Loucy (cell line): ENCODE results near the gene PPIP5K2.

Experiments
- EZH2phosphoT487 ChIP-seq: fragments of 200-600 bp; IDR thresholded peaks from 2 replicates; pipeline ENCODE4 v1.6.1; 2018; ENCODE audit warnings: antibody characterized with exemption, mild to moderate bottlenecking, moderate library complexity, borderline replicate concordance
- TF ChIP-seq, protein P1 (sequence below): fragments of 200-600 bp; sonication (generic); conservative IDR thresholded peaks from 2 replicates; pipeline ENCODE4 v1.5.1; 2014; ENCODE audit warnings: mild to moderate bottlenecking, antibody characterized with exemption, low read length

GRCh38 chr5:103234239-103234975, 114.3 kb downstream of the PPIP5K2 start:
- TF ChIP-seq, protein P1, sequence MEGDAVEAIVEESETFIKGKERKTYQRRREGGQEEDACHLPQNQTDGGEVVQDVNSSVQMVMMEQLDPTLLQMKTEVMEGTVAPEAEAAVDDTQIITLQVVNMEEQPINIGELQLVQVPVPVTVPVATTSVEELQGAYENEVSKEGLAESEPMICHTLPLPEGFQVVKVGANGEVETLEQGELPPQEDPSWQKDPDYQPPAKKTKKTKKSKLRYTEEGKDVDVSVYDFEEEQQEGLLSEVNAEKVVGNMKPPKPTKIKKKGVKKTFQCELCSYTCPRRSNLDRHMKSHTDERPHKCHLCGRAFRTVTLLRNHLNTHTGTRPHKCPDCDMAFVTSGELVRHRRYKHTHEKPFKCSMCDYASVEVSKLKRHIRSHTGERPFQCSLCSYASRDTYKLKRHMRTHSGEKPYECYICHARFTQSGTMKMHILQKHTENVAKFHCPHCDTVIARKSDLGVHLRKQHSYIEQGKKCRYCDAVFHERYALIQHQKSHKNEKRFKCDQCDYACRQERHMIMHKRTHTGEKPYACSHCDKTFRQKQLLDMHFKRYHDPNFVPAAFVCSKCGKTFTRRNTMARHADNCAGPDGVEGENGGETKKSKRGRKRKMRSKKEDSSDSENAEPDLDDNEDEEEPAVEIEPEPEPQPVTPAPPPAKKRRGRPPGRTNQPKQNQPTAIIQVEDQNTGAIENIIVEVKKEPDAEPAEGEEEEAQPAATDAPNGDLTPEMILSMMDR: no peak
- no peak for TF ChIP-seq EZH2phosphoT487
